HEK293 (cell line): ENCODE measurements around the gene GALNTL6.

Experiments used
- CTCF ChIA-PET: fragments of 350-600 bp; formaldehyde crosslinking; extraction: SDS; loops from one replicate; lab custom pipeline; 2021; ENCODE audit warnings: antibody characterized with exemption; lab: Yijun Ruan, JAX
- POLR2A ChIA-PET: fragments of 300-600 bp; formaldehyde crosslinking; extraction: SDS; loops from one replicate; lab custom pipeline; 2020; ENCODE audit warnings: antibody characterized with exemption, inconsistent platforms; lab: Yijun Ruan, JAX
- H3K27ac ChIP-seq: fragments of 200-500 bp; sonication (Bioruptor generic); 2 replicates; pipeline ENCODE4 v1.5.1; 2014; ENCODE audit warnings: low read depth, low read length, control low read depth, inconsistent platforms; ENCODE audit errors: extremely low read depth
- H3K36me3 ChIP-seq, 2 experiments: fragments of 200-500 bp in 1 of 2; sonication (Bioruptor generic) in 1 of 2; 1 replicate in 1 of 2; 2 replicates in 1 of 2; pipeline ENCODE4 v1.5.1; 2014 to 2017; ENCODE audit warnings: inconsistent platforms in 2 of 2, low read length in 2 of 2; ENCODE audit not compliant: control insufficient read depth in 2 of 2, insufficient read depth in 1 of 2
- H3K4me1 ChIP-seq: fragments of 200-500 bp; sonication (Bioruptor generic); 2 replicates; pipeline ENCODE4 v1.5.1; 2014; ENCODE audit warnings: mild to moderate bottlenecking, low read length, inconsistent platforms; ENCODE audit not compliant: control insufficient read depth, insufficient read depth
- H3K4me3 ChIP-seq: 2 replicates; pipeline ENCODE4 v1.5.1; 2011; ENCODE audit warnings: low read depth, mild to moderate bottlenecking, control low read depth, low read length, moderate library complexity
- H3K9me3 ChIP-seq: fragments of 200-500 bp; sonication (Bioruptor generic); 2 replicates; pipeline ENCODE4 v1.5.1; 2014; ENCODE audit warnings: low read depth, low read length, inconsistent platforms; ENCODE audit not compliant: control insufficient read depth, insufficient read depth
- SCRT2 ChIP-seq: fragments of 450-650 bp; formaldehyde crosslinking; IDR thresholded peaks from 2 replicates; pipeline ENCODE4 v1.5.1; 2016; ENCODE audit warnings: missing biosample characterization, missing genetic modification characterization
- SETDB1 ChIP-seq: IDR thresholded peaks from one replicate; pipeline ENCODE4 v1.6.1; 2017; ENCODE audit warnings: mild to moderate bottlenecking, low read length, moderate library complexity, mixed read lengths; ENCODE audit not compliant: insufficient read length
- ZBTB21 ChIP-seq: fragments of 450-650 bp; formaldehyde crosslinking; IDR thresholded peaks from 2 replicates; pipeline ENCODE4 v1.5.1; 2017; ENCODE audit warnings: missing biosample characterization, missing genetic modification characterization
- ZBTB48 ChIP-seq: fragments of 450-650 bp; formaldehyde crosslinking; IDR thresholded peaks from 2 replicates; pipeline ENCODE4 v1.5.1; 2016; ENCODE audit warnings: missing biosample characterization, missing genetic modification characterization
- ZFHX2 ChIP-seq: fragments of 450-650 bp; formaldehyde crosslinking; conservative IDR thresholded peaks from 2 replicates; pipeline ENCODE4 v1.5.1; 2016; ENCODE audit warnings: missing biosample characterization, missing genetic modification characterization
- ZFP37 ChIP-seq: fragments of 450-650 bp; formaldehyde crosslinking; IDR thresholded peaks from 2 replicates; pipeline ENCODE4 v1.5.1; 2016; ENCODE audit warnings: missing biosample characterization, missing genetic modification characterization
- ZNF132 ChIP-seq: fragments of 450-650 bp; formaldehyde crosslinking; IDR thresholded peaks from 2 replicates; pipeline ENCODE4 v1.5.1; 2017; ENCODE audit warnings: missing biosample characterization, missing genetic modification characterization, borderline replicate concordance
- ZNF155 ChIP-seq: fragments of 450-650 bp; formaldehyde crosslinking; IDR thresholded peaks from 2 replicates; pipeline ENCODE4 v1.5.1; 2016; ENCODE audit warnings: missing biosample characterization, missing genetic modification characterization
- ZNF184 ChIP-seq: fragments of 450-650 bp; IDR thresholded peaks from 2 replicates; pipeline ENCODE4 v1.5.1; 2018; ENCODE audit warnings: missing biosample characterization, mild to moderate bottlenecking, missing genetic modification characterization
- ZNF24 ChIP-seq: fragments of 450-650 bp; formaldehyde crosslinking; IDR thresholded peaks from 2 replicates; pipeline ENCODE4 v1.5.1; 2016; ENCODE audit warnings: missing biosample characterization, missing genetic modification characterization
- ZNF302 ChIP-seq: fragments of 450-650 bp; formaldehyde crosslinking; IDR thresholded peaks from 2 replicates; pipeline ENCODE4 v1.5.1; 2016; ENCODE audit warnings: missing biosample characterization, missing genetic modification characterization, low read depth
- ZNF423 ChIP-seq: fragments of 450-650 bp; formaldehyde crosslinking; IDR thresholded peaks from 2 replicates; pipeline ENCODE4 v1.5.1; 2016; ENCODE audit warnings: missing biosample characterization, missing genetic modification characterization
- ZNF433 ChIP-seq: fragments of 450-650 bp; formaldehyde crosslinking; IDR thresholded peaks from 2 replicates; pipeline ENCODE4 v1.5.1; 2016; ENCODE audit warnings: missing biosample characterization, missing genetic modification characterization, low read depth
- ZNF544 ChIP-seq: fragments of 450-650 bp; formaldehyde crosslinking; IDR thresholded peaks from 2 replicates; pipeline ENCODE4 v1.5.0; 2017; ENCODE audit warnings: missing biosample characterization, missing genetic modification characterization
- ZNF555 ChIP-seq: fragments of 450-650 bp; formaldehyde crosslinking; conservative IDR thresholded peaks from 2 replicates; pipeline ENCODE4 v1.5.1; 2017; ENCODE audit warnings: missing biosample characterization, mild to moderate bottlenecking, missing genetic modification characterization, inconsistent platforms
- ZNF664 ChIP-seq: fragments of 450-650 bp; formaldehyde crosslinking; IDR thresholded peaks from 2 replicates; pipeline ENCODE4 v1.5.1; 2016; ENCODE audit warnings: missing biosample characterization, missing genetic modification characterization
- ZNF677 ChIP-seq: fragments of 450-650 bp; IDR thresholded peaks from 2 replicates; pipeline ENCODE4 v1.5.0; 2018; ENCODE audit warnings: missing biosample characterization, mild to moderate bottlenecking, missing genetic modification characterization, moderate library complexity
- ZNF768 ChIP-seq: fragments of 450-650 bp; formaldehyde crosslinking; IDR thresholded peaks from 2 replicates; pipeline ENCODE4 v1.5.1; 2018; ENCODE audit warnings: missing biosample characterization, mild to moderate bottlenecking, missing genetic modification characterization
- ZNF776 ChIP-seq: fragments of 450-650 bp; formaldehyde crosslinking; IDR thresholded peaks from 2 replicates; pipeline ENCODE4 v1.5.0; 2017; ENCODE audit warnings: missing biosample characterization, missing genetic modification characterization, borderline replicate concordance
- ZNF837 ChIP-seq: fragments of 450-650 bp; formaldehyde crosslinking; IDR thresholded peaks from 2 replicates; pipeline ENCODE4 v1.5.1; 2016; ENCODE audit warnings: missing biosample characterization, missing genetic modification characterization
- ZSCAN30 ChIP-seq: fragments of 450-650 bp; IDR thresholded peaks from 2 replicates; pipeline ENCODE4 v1.5.1; 2018; ENCODE audit warnings: missing biosample characterization, mild to moderate bottlenecking, missing genetic modification characterization, moderate library complexity
- ZSCAN5A ChIP-seq: fragments of 450-650 bp; formaldehyde crosslinking; IDR thresholded peaks from 2 replicates; pipeline ENCODE4 v1.5.1; 2016; ENCODE audit warnings: missing biosample characterization, missing genetic modification characterization
- TF ChIP-seq, protein P1 (sequence below): fragments of 450-650 bp; formaldehyde crosslinking; IDR thresholded peaks from 2 replicates; pipeline ENCODE4 v1.5.1; 2016; ENCODE audit warnings: missing biosample characterization, missing genetic modification characterization
- TF ChIP-seq, protein P2 (sequence below): fragments of 450-650 bp; formaldehyde crosslinking; IDR thresholded peaks from 2 replicates; pipeline ENCODE4 v1.5.1; 2016; ENCODE audit warnings: missing biosample characterization, missing genetic modification characterization
- TF ChIP-seq, protein P3 (sequence below): fragments of 450-650 bp; formaldehyde crosslinking; IDR thresholded peaks from 2 replicates; pipeline ENCODE4 v1.5.1; 2016; ENCODE audit warnings: missing biosample characterization, missing genetic modification characterization

The GALNTL6 gene

DNA sequence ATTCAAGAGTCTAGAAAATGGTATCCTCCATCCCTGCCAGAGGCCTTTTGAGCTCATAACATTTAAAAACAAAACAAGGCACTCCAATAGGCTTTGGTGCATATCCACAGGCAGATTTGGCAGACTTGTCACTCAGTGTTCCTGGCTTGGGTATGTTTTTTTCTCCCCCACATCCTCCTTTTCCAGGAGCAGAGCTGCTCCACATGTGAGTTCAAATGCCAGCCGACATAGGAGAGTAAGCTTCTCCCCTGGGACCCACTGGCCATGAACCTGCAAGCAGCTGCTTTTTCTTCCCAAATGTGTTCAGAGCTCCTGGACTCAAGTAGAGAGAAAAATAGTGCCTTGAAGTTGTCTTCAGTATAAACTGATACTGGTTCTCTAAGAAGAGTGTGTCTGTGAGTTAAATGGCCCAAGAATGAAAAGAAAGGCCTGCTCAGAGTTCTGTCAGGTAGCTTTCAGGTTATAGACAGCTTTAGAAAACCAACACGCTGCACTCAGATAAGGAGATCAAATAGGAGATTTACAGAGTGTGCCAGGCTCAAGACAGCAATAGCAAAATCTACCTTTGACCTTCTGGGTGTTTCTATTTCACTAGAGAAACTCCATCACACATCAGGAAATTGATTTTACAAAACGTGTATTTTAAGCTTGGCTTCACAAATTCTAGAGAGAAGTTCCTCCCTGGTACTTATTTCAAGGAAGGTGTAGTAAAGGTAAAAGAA, 1192.9 kb downstream of the GALNTL6 start:
- Histone ChIP-seq H3K9me3 (no peaks in the 10 kb centered on the region), H3K4me3 (no peak overlapping the region), H3K4me1 (no peaks in the 10 kb centered on the region), H3K36me3 (no peaks in the 10 kb centered on the region), H3K27ac (no peak overlapping the region)
- ChIA-PET POLR2A (no interaction called here), CTCF (no interaction called here)
- TF ChIP-seq ZNF664 (tag by site-specific recombination): no peak
- TF ChIP-seq ZNF677 (tag by site-specific recombination): no peak
- no peak for TF ChIP-seq ZNF423 (tag by site-specific recombination)
- TF ChIP-seq ZNF433 (tag by site-specific recombination): no peak
- no peak for TF ChIP-seq ZBTB48 (tag by site-specific recombination)
- no peak for TF ChIP-seq ZNF302 (tag by site-specific recombination)
- no peak for TF ChIP-seq ZNF776 (tag by site-specific recombination)
- TF ChIP-seq, protein P1, sequence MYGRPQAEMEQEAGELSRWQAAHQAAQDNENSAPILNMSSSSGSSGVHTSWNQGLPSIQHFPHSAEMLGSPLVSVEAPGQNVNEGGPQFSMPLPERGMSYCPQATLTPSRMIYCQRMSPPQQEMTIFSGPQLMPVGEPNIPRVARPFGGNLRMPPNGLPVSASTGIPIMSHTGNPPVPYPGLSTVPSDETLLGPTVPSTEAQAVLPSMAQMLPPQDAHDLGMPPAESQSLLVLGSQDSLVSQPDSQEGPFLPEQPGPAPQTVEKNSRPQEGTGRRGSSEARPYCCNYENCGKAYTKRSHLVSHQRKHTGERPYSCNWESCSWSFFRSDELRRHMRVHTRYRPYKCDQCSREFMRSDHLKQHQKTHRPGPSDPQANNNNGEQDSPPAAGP (tag by site-specific recombination): no peak
- no peak for TF ChIP-seq ZNF837 (tag by site-specific recombination)
- no peak for TF ChIP-seq ZSCAN30 (tag by site-specific recombination)
- TF ChIP-seq ZSCAN5A (tag by site-specific recombination): no peak
- TF ChIP-seq, all 188 proteins: peak for 0

DNA sequence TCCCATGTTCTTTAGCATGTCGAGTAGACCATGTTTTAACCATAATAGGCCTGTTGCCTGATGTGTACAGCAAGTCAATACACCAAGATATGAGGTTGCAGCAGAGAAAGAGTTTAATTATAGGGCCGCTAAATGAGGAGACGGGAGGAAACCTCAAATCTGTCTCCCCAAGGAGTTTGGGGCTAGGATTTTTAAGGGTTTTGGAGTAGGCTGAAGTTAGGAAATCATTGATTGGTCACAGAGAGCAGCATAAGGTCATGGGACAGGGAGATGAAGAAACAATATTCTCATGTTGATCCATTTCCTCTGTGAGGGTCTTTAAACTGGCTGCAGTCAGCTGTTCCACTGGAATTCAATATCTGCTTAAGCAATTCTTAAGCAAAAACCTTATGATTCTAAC, 1195.2 kb downstream of the GALNTL6 start:
- H3K4me3 ChIP-seq: no peak overlapping the region
- TF ChIP-seq, protein P2, sequence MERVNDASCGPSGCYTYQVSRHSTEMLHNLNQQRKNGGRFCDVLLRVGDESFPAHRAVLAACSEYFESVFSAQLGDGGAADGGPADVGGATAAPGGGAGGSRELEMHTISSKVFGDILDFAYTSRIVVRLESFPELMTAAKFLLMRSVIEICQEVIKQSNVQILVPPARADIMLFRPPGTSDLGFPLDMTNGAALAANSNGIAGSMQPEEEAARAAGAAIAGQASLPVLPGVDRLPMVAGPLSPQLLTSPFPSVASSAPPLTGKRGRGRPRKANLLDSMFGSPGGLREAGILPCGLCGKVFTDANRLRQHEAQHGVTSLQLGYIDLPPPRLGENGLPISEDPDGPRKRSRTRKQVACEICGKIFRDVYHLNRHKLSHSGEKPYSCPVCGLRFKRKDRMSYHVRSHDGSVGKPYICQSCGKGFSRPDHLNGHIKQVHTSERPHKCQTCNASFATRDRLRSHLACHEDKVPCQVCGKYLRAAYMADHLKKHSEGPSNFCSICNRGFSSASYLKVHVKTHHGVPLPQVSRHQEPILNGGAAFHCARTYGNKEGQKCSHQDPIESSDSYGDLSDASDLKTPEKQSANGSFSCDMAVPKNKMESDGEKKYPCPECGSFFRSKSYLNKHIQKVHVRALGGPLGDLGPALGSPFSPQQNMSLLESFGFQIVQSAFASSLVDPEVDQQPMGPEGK (tag by site-specific recombination): no peak
- no peak for TF ChIP-seq ZFHX2 (tag by site-specific recombination)
- TF ChIP-seq ZNF155 (tag by site-specific recombination): no peak
- no peak for TF ChIP-seq ZNF555 (tag by site-specific recombination)
- TF ChIP-seq ZNF768 (tag by site-specific recombination): no peak
- no peaks in the 10 kb centered on the region for H3K4me1 ChIP-seq
- H3K27ac ChIP-seq: no peak overlapping the region
- ChIA-PET POLR2A (no interaction called here), CTCF (no interaction called here)
- H3K9me3 ChIP-seq: no peaks in the 10 kb centered on the region
- no peaks in the 10 kb centered on the region for H3K36me3 ChIP-seq

DNA sequence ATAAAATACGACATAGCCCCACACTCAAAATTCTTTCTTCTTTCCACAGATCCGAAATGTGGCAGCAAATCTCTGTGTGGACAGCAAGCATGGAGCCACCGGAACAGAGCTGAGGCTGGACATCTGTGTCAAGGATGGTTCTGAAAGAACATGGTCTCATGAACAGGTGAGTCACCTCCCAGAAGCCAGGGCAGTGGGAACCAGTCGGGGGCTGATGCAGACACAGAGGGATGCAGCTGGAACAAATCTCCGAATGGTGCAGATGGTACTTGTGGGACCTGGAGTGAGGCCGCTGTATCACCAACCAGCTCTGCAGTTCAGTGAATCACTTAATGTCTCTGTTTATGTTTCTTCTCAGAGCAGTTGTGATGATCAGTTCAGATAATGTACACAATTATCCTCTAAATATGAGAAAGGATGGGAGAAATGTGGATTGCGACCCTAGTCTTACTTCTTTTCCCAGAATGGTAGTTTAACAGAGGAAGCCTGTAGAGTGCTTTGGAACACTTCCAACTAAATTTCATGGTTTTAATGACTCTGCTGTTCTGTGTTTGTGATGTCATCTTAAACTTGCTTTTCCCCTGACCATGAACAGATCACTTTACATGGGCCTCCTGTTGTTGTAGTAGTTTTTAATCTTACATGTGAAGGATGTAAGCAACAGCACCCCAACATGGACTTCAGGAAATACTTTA, 1196.1 kb downstream of the GALNTL6 start:
- Histone ChIP-seq H3K27ac (no peak overlapping the region), H3K36me3 (no peaks in the 10 kb centered on the region), H3K4me3 (no peak overlapping the region), H3K4me1 (no peaks in the 10 kb centered on the region), H3K9me3 (no peaks in the 10 kb centered on the region)
- ChIA-PET CTCF (no interaction called here), POLR2A (no interaction called here)
- TF ChIP-seq ZBTB21 (tag by site-specific recombination) (peak; percentile 73; the same call in 1 of the 2 replicates), SCRT2 (tag by site-specific recombination) (peak; percentile 75), ZNF544 (tag by site-specific recombination) (no peak), SETDB1 (peak; percentile 81), ZFP37 (tag by site-specific recombination) (no peak), ZNF132 (tag by site-specific recombination) (no peak), ZNF184 (tag by site-specific recombination) (0 out of 2 replicates have a peak, but pooled peaks have one; percentile 24), ZNF24 (tag by site-specific recombination) (0 out of 2 replicates have a peak, but pooled peaks have one; percentile 19)
- TF ChIP-seq, protein P3, sequence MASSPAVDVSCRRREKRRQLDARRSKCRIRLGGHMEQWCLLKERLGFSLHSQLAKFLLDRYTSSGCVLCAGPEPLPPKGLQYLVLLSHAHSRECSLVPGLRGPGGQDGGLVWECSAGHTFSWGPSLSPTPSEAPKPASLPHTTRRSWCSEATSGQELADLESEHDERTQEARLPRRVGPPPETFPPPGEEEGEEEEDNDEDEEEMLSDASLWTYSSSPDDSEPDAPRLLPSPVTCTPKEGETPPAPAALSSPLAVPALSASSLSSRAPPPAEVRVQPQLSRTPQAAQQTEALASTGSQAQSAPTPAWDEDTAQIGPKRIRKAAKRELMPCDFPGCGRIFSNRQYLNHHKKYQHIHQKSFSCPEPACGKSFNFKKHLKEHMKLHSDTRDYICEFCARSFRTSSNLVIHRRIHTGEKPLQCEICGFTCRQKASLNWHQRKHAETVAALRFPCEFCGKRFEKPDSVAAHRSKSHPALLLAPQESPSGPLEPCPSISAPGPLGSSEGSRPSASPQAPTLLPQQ (tag by site-specific recombination): 0 out of 2 replicates have a peak, but pooled peaks have one; percentile 27
